Measurements from ENCODE around the gene IGFBP3.
A peak's percentile ranks its signal among the peaks of the same experiment; 100 is the strongest.

Gene IGFBP3

GRCh38 chr7:45892407-45893035, 28.6 kb downstream of the IGFBP3 start:
- no peak for DNase-seq

- no peak for DNase-seq
Measured at GRCh38 chr7:45891462-45892402, 29.3 kb downstream of the IGFBP3 start.

GRCh38 chr7:45890902-45891461, 30.1 kb downstream of the IGFBP3 start:
- DNase-seq: no peak

- no peak for DNase-seq
Measured at GRCh38 chr7:45890125-45890901, 30.8 kb downstream of the IGFBP3 start.

GRCh38 chr7:45889367-45890067, 31.6 kb downstream of the IGFBP3 start:
- no peak for DNase-seq

GRCh38 chr7:45888993-45889366, 32.1 kb downstream of the IGFBP3 start:
- DNase-seq: peak; percentile 27

GRCh38 chr7:45888185-45888992, 32.7 kb downstream of the IGFBP3 start, which contains the start of gene IGFBP1:
Gene IGFBP1, plus strand, starts transcription at chr7:45888488. Its CDS starts 165 bp downstream, at chr7:45888653.
- DNase-seq: peak; percentile 70

- DNase-seq: no peak
Measured at GRCh38 chr7:45886931-45887667, 34.0 kb downstream of the IGFBP3 start.

- DNase-seq: peak; percentile 34
Measured at GRCh38 chr7:45885264-45885882, 35.7 kb downstream of the IGFBP3 start.

GRCh38 chr7:45884136-45884535, 36.9 kb downstream of the IGFBP3 start:
- DNase-seq: no peak

GRCh38 chr7:45882465-45882810, 38.6 kb downstream of the IGFBP3 start:
- DNase-seq: no peak

GRCh38 chr7:45881759-45882464, 39.2 kb downstream of the IGFBP3 start:
- DNase-seq: no peak

GRCh38 chr7:45881280-45881758, 39.8 kb downstream of the IGFBP3 start:
- DNase-seq: no peak

GRCh38 chr7:45880433-45880860, 40.6 kb downstream of the IGFBP3 start:
- no peak for DNase-seq

GRCh38 chr7:45878457-45879144, 42.5 kb downstream of the IGFBP3 start:
- DNase-seq: no peak

- DNase-seq: no peak
Measured at GRCh38 chr7:45876519-45876918, 44.6 kb downstream of the IGFBP3 start.

- no peak for DNase-seq
Measured at GRCh38 chr7:45874408-45875131, 46.5 kb downstream of the IGFBP3 start.

- DNase-seq: no peak
Measured at GRCh38 chr7:45873355-45873754, 47.7 kb downstream of the IGFBP3 start.

Measured in right kidney (tissue), 1 donor.